Measurements from ENCODE around the gene EWSR1.
"Not testable (repeated sequence)": the region's sequence is repeated elsewhere in the genome, so short reads cannot be mapped to it uniquely, and the experiment has no call there.

Gene EWSR1

GRCh38 chr22:29240481-29240880 is 27.6 kb upstream of the EWSR1 start:
- H3K4me1 Mint-ChIP-seq (ENCODE audit: low read depth); H3K27ac Mint-ChIP-seq; H3K36me3 Mint-ChIP-seq; H3K9me3 Mint-ChIP-seq (ENCODE audit: low read depth); H3K4me3 Mint-ChIP-seq; H3K27me3 Mint-ChIP-seq: not testable (repeated sequence)

GRCh38 chr22:29243874-29244446 is 24.1 kb upstream of the EWSR1 start:
- no peak overlapping the region for H3K27ac Mint-ChIP-seq
- peaks cover 5% of the 10 kb centered on the region for H3K36me3 Mint-ChIP-seq
- no peaks in the 10 kb centered on the region for H3K4me1 Mint-ChIP-seq (ENCODE audit: low read depth)
- H3K9me3 Mint-ChIP-seq (ENCODE audit: low read depth): peaks cover 8% of the 10 kb centered on the region
- H3K4me3 Mint-ChIP-seq: no peak overlapping the region
- H3K27me3 Mint-ChIP-seq: no peaks in the 10 kb centered on the region

GRCh38 chr22:29244785-29245625 is 23.1 kb upstream of the EWSR1 start:
- Mint-ChIP-seq H3K4me1 (ENCODE audit: low read depth) (no peaks in the 10 kb centered on the region), H3K27me3 (no peaks in the 10 kb centered on the region), H3K9me3 (ENCODE audit: low read depth) (peaks cover 4% of the 10 kb centered on the region), H3K27ac (no peak overlapping the region), H3K36me3 (peaks cover 5% of the 10 kb centered on the region), H3K4me3 (no peak overlapping the region)

GRCh38 chr22:29245626-29246385 is 22.3 kb upstream of the EWSR1 start:
- H3K27me3 Mint-ChIP-seq: no peaks in the 10 kb centered on the region
- peaks cover 4% of the 10 kb centered on the region for H3K9me3 Mint-ChIP-seq (ENCODE audit: low read depth)
- H3K36me3 Mint-ChIP-seq: peaks cover 5% of the 10 kb centered on the region
- H3K4me3 Mint-ChIP-seq: no peak overlapping the region
- H3K4me1 Mint-ChIP-seq (ENCODE audit: low read depth): no peaks in the 10 kb centered on the region
- no peak overlapping the region for H3K27ac Mint-ChIP-seq

- not testable (repeated sequence) for H3K4me1 Mint-ChIP-seq (ENCODE audit: low read depth); H3K36me3 Mint-ChIP-seq; H3K27me3 Mint-ChIP-seq; H3K4me3 Mint-ChIP-seq; H3K27ac Mint-ChIP-seq; H3K9me3 Mint-ChIP-seq (ENCODE audit: low read depth)
These were observed 20.2 kb upstream of the EWSR1 start for GRCh38 chr22:29247891-29248290.

- no peaks in the 10 kb centered on the region for H3K36me3 Mint-ChIP-seq
- no peaks in the 10 kb centered on the region for H3K9me3 Mint-ChIP-seq (ENCODE audit: low read depth)
- H3K4me1 Mint-ChIP-seq (ENCODE audit: low read depth): no peaks in the 10 kb centered on the region
- no peak overlapping the region for H3K27ac Mint-ChIP-seq
- H3K4me3 Mint-ChIP-seq: no peak overlapping the region
- H3K27me3 Mint-ChIP-seq: no peaks in the 10 kb centered on the region
These were observed 16.8 kb upstream of the EWSR1 start for GRCh38 chr22:29251265-29251664.

GRCh38 chr22:29251981-29252911 is 15.8 kb upstream of the EWSR1 start:
- Mint-ChIP-seq H3K4me3 (no peak overlapping the region), H3K9me3 (ENCODE audit: low read depth) (no peaks in the 10 kb centered on the region), H3K27me3 (no peaks in the 10 kb centered on the region), H3K27ac (no peak overlapping the region), H3K4me1 (ENCODE audit: low read depth) (no peaks in the 10 kb centered on the region), H3K36me3 (no peaks in the 10 kb centered on the region)

- Mint-ChIP-seq H3K27me3 (no peaks in the 10 kb centered on the region), H3K4me3 (no peak overlapping the region), H3K27ac (no peak overlapping the region), H3K4me1 (ENCODE audit: low read depth) (peaks cover 4% of the 10 kb centered on the region), H3K36me3 (no peaks in the 10 kb centered on the region), H3K9me3 (ENCODE audit: low read depth) (no peaks in the 10 kb centered on the region)
These were observed 14.3 kb upstream of the EWSR1 start for GRCh38 chr22:29253561-29254285.

GRCh38 chr22:29254286-29254660 is 13.8 kb upstream of the EWSR1 start:
- Mint-ChIP-seq H3K9me3 (ENCODE audit: low read depth) (no peaks in the 10 kb centered on the region), H3K27me3 (no peaks in the 10 kb centered on the region), H3K36me3 (no peaks in the 10 kb centered on the region), H3K4me3 (no peak overlapping the region), H3K27ac (no peak overlapping the region), H3K4me1 (ENCODE audit: low read depth) (peaks cover 4% of the 10 kb centered on the region)

- no peaks in the 10 kb centered on the region for H3K9me3 Mint-ChIP-seq (ENCODE audit: low read depth)
- H3K27me3 Mint-ChIP-seq: no peaks in the 10 kb centered on the region
- H3K4me1 Mint-ChIP-seq (ENCODE audit: low read depth): peaks cover 4% of the 10 kb centered on the region
- no peaks in the 10 kb centered on the region for H3K36me3 Mint-ChIP-seq
- H3K27ac Mint-ChIP-seq: no peak overlapping the region
- H3K4me3 Mint-ChIP-seq: no peak overlapping the region
These were observed 12.9 kb upstream of the EWSR1 start for GRCh38 chr22:29255064-29255621.

- Mint-ChIP-seq H3K4me3 (no peak overlapping the region), H3K27me3 (no peaks in the 10 kb centered on the region), H3K4me1 (ENCODE audit: low read depth) (peaks cover 4% of the 10 kb centered on the region), H3K27ac (no peak overlapping the region), H3K9me3 (ENCODE audit: low read depth) (no peaks in the 10 kb centered on the region), H3K36me3 (no peaks in the 10 kb centered on the region)
These were observed 11.3 kb upstream of the EWSR1 start for GRCh38 chr22:29256606-29257325.

GRCh38 chr22:29257751-29258181 is 10.3 kb upstream of the EWSR1 start:
- H3K4me3 Mint-ChIP-seq: no peak overlapping the region
- H3K27me3 Mint-ChIP-seq: no peaks in the 10 kb centered on the region
- H3K9me3 Mint-ChIP-seq (ENCODE audit: low read depth): no peaks in the 10 kb centered on the region
- no peak overlapping the region for H3K27ac Mint-ChIP-seq
- H3K4me1 Mint-ChIP-seq (ENCODE audit: low read depth): peaks cover 4% of the 10 kb centered on the region
- no peaks in the 10 kb centered on the region for H3K36me3 Mint-ChIP-seq

- Mint-ChIP-seq H3K4me1 (ENCODE audit: low read depth) (peaks cover 4% of the 10 kb centered on the region), H3K27ac (no peak overlapping the region), H3K27me3 (no peaks in the 10 kb centered on the region), H3K36me3 (no peaks in the 10 kb centered on the region), H3K4me3 (no peak overlapping the region), H3K9me3 (ENCODE audit: low read depth) (no peaks in the 10 kb centered on the region)
These were observed 9.4 kb upstream of the EWSR1 start for GRCh38 chr22:29258407-29259252.

Data from activated naive CD8-positive, alpha-beta T cell (primary cell).